Astrocyte of the cerebellum (primary cell): ENCODE data around the gene L3MBTL4.

Experiments used
- DNase-seq: peaks from one replicate; pipeline ENCODE4 v3.0.0-alpha.2; 2011; ENCODE audit warnings: low read depth
- H3K4me3 ChIP-seq: 2 replicates; pipeline ENCODE4 v1.5.1; 2011; ENCODE audit warnings: mild to moderate bottlenecking, low read depth, low read length, moderate library complexity
- in situ Hi-C: cut with HindIII; loops from 2 replicates; pipeline ENCODE4 v1.10.0; 2017; ENCODE audit warnings: low sequenced_read_pairs
- TF ChIP-seq, protein P1 (sequence below): IDR thresholded peaks from 2 replicates; pipeline ENCODE4 v1.5.1; 2012; ENCODE audit warnings: low read length, low read depth, moderate library complexity, mild to moderate bottlenecking; ENCODE audit errors: missing control alignments

The L3MBTL4 gene

DNA sequence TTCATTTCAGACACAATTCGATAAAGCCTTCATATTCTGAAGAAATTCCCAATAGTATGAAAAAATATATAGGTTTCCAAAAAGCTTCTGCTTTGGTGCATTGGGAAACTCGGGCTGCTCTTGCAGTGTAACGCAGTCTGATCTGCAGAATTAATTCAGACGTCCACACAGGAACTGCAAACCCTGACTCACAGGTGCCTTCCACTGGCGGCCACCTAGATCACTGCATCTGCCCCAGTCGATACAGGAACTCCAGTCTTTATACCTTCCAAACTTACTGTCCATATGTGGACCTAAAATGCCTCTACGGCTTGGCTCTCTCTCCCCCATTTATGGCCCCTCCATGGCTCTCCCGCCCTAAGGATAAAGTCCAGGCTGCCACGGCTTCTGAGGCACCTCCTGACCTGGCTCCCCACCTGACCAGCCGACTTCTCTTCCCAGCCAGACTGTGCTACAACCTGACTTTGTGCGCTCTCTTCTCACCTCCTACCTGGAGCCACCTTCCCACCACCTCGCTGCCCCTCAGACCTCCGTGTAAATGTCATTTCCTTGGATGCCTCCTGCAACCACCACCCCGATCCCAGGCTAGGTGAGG, 39.7 kb downstream of the L3MBTL4 start:
- no peak overlapping the region for H3K4me3 ChIP-seq
- TF ChIP-seq, protein P1, sequence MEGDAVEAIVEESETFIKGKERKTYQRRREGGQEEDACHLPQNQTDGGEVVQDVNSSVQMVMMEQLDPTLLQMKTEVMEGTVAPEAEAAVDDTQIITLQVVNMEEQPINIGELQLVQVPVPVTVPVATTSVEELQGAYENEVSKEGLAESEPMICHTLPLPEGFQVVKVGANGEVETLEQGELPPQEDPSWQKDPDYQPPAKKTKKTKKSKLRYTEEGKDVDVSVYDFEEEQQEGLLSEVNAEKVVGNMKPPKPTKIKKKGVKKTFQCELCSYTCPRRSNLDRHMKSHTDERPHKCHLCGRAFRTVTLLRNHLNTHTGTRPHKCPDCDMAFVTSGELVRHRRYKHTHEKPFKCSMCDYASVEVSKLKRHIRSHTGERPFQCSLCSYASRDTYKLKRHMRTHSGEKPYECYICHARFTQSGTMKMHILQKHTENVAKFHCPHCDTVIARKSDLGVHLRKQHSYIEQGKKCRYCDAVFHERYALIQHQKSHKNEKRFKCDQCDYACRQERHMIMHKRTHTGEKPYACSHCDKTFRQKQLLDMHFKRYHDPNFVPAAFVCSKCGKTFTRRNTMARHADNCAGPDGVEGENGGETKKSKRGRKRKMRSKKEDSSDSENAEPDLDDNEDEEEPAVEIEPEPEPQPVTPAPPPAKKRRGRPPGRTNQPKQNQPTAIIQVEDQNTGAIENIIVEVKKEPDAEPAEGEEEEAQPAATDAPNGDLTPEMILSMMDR, result no peak
- in situ Hi-C loops, result no loop called here
- DNase-seq, result no peak

DNA sequence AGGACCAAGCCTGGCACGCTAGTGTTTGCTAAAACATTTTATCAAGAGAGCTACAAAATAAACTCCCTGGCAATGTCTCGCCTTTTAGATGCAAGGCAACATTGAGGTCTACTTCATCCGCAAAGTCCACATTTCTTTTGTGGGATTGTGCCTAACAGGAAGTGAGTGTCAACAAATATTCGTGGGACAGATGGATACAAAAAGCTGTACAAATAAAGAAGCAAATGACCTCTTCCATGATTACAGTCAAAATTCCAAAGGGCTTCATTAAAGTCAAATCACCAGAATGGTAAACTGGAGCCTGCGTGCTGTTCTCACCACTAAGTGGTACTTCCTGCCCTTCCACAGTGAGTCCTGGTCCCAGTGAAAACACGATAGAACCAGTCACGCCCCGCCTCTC, 40.4 kb downstream of the L3MBTL4 start:
- in situ Hi-C loops, result no loop called here
- DNase-seq, result no peak
- TF ChIP-seq, protein P1, result no peak
- no peak overlapping the region for H3K4me3 ChIP-seq

DNA sequence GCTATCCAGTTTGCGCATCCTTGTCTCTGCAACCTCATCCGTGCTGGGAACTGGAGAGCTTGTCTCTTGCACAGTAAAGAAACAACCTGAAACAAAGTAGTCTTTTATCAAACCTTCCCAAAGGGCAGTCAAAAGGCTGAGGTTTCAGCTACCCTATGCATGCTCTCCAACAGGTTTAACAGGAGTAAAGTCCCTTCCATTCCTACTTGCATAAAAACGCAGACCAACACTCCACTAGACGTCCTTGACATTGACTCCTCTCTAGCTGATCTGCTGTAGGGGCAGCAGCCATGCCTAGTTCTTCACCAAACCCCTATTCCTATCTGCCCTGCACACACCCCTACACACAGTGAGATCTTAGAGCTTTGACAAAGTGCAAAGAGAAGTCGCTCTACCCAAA, 41.5 kb downstream of the L3MBTL4 start:
- no peak for DNase-seq
- H3K4me3 ChIP-seq, result no peak overlapping the region
- TF ChIP-seq, protein P1, result no peak
- in situ Hi-C loops, result no loop called here

DNA sequence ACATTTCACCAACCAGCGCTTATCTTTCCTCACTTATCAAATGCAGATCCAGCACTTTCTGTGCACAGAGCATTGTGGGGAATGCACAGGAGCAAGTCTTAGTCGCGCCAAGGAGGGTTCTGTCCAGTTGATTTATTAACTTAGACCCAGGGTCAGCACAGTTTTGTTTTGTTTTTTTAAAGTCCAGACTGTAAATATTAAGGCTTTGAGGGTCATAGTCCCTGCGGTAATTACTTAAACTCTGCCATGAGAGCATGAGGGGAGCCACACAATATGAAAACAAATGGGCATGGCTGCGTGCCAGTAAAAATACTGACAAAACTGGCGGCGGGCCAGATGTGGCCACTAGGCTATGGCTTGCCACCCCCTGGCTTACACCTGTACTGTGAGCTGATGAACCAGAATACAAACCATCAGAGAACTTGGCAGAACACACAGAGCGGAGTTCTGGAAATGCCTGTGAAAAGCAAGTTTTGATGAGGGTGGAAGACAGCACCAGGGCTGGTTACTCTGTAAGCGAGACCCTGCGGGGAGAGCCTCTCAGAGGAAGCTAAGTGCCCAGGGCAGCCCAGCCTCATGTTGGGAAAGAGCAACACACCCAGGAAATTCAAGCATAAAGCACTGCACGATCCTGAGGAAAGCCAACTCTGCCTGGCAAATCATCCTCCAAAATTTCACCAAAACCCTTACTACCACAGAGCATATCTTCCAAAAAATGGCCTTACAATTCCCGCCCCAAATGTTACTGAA, 43.6 kb downstream of the L3MBTL4 start:
- in situ Hi-C loops, result no loop called here
- no peak overlapping the region for H3K4me3 ChIP-seq
- TF ChIP-seq, protein P1, result no peak
- no peak for DNase-seq

DNA sequence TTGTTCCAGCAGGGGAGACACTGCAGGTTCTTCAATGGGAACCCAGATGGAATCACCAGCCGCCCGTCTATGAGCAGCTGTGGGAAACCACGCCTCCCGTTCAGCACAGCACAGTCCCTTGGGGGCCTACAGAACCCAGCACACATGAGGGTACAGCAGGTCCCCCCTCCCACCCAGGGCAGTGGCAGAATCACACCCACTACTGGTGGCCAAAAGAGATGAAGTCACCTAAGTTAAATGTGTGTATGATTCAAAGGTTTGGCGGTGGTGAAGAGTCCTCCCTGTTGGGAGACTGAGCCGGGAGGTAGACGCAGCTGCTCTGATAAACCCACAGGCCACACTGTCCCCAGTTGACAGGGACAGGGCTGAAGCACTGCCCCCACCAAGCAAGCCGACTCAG, 44.3 kb downstream of the L3MBTL4 start:
- TF ChIP-seq, protein P1, result no peak
- no peak for DNase-seq
- no peak overlapping the region for H3K4me3 ChIP-seq
- in situ Hi-C loops, result no loop called here

DNA sequence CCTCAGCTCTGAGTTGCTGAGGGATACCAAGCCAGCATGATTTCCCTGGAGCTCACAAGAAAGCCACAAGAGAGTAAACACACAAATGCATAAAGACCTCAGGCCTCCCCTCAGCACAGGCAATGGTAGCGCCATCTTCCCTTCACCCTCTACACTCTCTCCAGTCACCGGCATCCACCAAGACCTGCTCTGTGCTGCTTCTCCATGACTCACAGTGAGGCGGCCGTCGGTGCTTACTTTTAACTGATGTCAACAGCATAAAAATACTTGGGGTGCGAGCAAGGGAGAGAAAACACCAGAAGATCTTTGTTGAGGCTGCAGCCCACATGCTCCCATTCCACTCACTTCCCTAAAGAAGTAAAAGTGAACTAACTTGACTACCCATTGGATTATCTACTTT, 46.7 kb downstream of the L3MBTL4 start:
- H3K4me3 ChIP-seq, result no peak overlapping the region
- no peak for DNase-seq
- TF ChIP-seq, protein P1, result no peak
- in situ Hi-C loops, result no loop called here
